HEK293 (cell line): ENCODE measurements around the gene MMP25.

Source experiments
- CTCF ChIP-seq: fragments of 450-650 bp; formaldehyde crosslinking; IDR thresholded peaks from 2 replicates; pipeline ENCODE4 v1.5.1; 2016; ENCODE audit warnings: missing biosample characterization, missing genetic modification characterization
- HOXC10 ChIP-seq: sonication (generic); formaldehyde crosslinking; IDR thresholded peaks from 2 replicates; pipeline ENCODE4 v1.8.1; 2023; ENCODE audit warnings: mild to moderate bottlenecking, missing genetic modification reagents
- KLF10 ChIP-seq: fragments of 450-650 bp; IDR thresholded peaks from 2 replicates; pipeline ENCODE4 v1.5.1; 2018; ENCODE audit warnings: missing biosample characterization, mild to moderate bottlenecking, missing genetic modification characterization
- MEIS1 ChIP-seq: sonication (generic); formaldehyde crosslinking; IDR thresholded peaks from 2 replicates; pipeline ENCODE4 v1.8.1; 2022; ENCODE audit warnings: missing genetic modification reagents, mild to moderate bottlenecking, borderline replicate concordance
- REST ChIP-seq: fragments of 450-650 bp; formaldehyde crosslinking; IDR thresholded peaks from 2 replicates; pipeline ENCODE4 v1.5.1; 2016; ENCODE audit warnings: missing biosample characterization, missing genetic modification characterization
- ZBTB26 ChIP-seq: fragments of 450-650 bp; formaldehyde crosslinking; optimal IDR thresholded peaks from 2 replicates; pipeline ENCODE3; 2016; ENCODE audit warnings: missing biosample characterization, mild to moderate bottlenecking, missing genetic modification characterization
- ZBTB49 ChIP-seq: fragments of 450-650 bp; formaldehyde crosslinking; IDR thresholded peaks from 2 replicates; pipeline ENCODE4 v1.5.1; 2016; ENCODE audit warnings: missing biosample characterization, missing genetic modification characterization, low read depth
- ZFP37 ChIP-seq: fragments of 450-650 bp; formaldehyde crosslinking; IDR thresholded peaks from 2 replicates; pipeline ENCODE4 v1.5.1; 2016; ENCODE audit warnings: missing biosample characterization, missing genetic modification characterization
- ZNF23 ChIP-seq: fragments of 450-650 bp; formaldehyde crosslinking; IDR thresholded peaks from 2 replicates; pipeline ENCODE4 v1.5.1; 2016; ENCODE audit warnings: missing biosample characterization, missing genetic modification characterization, borderline replicate concordance
- ZNF416 ChIP-seq: fragments of 450-650 bp; formaldehyde crosslinking; IDR thresholded peaks from 2 replicates; pipeline ENCODE4 v1.5.1; 2016; ENCODE audit warnings: missing biosample characterization, missing genetic modification characterization
- ZNF513 ChIP-seq: fragments of 450-650 bp; IDR thresholded peaks from 2 replicates; pipeline ENCODE4 v1.5.1; 2018; ENCODE audit warnings: missing biosample characterization, missing genetic modification characterization
- ZNF558 ChIP-seq: fragments of 450-650 bp; formaldehyde crosslinking; IDR thresholded peaks from 2 replicates; pipeline ENCODE4 v1.5.1; 2016; ENCODE audit warnings: missing biosample characterization, missing genetic modification characterization
- TF ChIP-seq, protein P1 (sequence below): fragments of 450-650 bp; formaldehyde crosslinking; IDR thresholded peaks from 2 replicates; pipeline ENCODE4 v1.5.1; 2016; ENCODE audit warnings: missing biosample characterization, missing genetic modification characterization

GRCh38 chr16:3057181-3058138, 11.1 kb downstream of the MMP25 start:
- TF ChIP-seq REST (tag by site-specific recombination) (no peak), CTCF (tag by site-specific recombination) (no peak), KLF10 (tag by site-specific recombination) (no peak), ZBTB26 (tag by site-specific recombination) (no peak), HOXC10 (CRISPR knock-in tag) (no peak), ZNF23 (tag by site-specific recombination) (no peak), ZNF513 (no peak), ZNF558 (tag by site-specific recombination) (no peak), MEIS1 (CRISPR knock-in tag) (no peak), ZBTB49 (no peak), ZFP37 (no peak), ZNF416 (tag by site-specific recombination) (no peak)
- TF ChIP-seq, protein P1, sequence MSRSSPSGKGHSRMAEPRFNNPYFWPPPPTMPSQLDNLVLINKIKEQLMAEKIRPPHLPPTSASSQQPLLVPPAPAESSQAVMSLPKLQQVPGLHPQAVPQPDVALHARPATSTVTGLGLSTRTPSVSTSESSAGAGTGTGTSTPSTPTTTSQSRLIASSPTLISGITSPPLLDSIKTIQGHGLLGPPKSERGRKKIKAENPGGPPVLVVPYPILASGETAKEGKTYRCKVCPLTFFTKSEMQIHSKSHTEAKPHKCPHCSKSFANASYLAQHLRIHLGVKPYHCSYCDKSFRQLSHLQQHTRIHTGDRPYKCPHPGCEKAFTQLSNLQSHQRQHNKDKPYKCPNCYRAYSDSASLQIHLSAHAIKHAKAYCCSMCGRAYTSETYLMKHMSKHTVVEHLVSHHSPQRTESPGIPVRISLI (tag by site-specific recombination) = no peak
